Skeletal muscle tissue (tissue), 4 donors: ENCODE measurements around the gene ABCB8. TPM values are rescaled to one million over a fixed set of nuclear protein-coding genes. Genes with fewer than 3 reads are reported as not detected.

Experiments
- H3K27ac ChIP-seq: one replicate; pipeline ENCODE4 v1.7.0; 2013; ENCODE audit warnings: mild to moderate bottlenecking, low read depth, low read length, inconsistent platforms
- H3K27me3 ChIP-seq, 3 donors: one replicate each; pipeline ENCODE4 v1.7.0; 2013; ENCODE audit warnings: low read length in 3 of 3; ENCODE audit not compliant: control insufficient read depth in 3 of 3, insufficient read depth in 3 of 3
- H3K36me3 ChIP-seq, 3 donors: one replicate each; pipeline ENCODE4 v1.7.0; 2013; ENCODE audit warnings: low read length in 3 of 3; ENCODE audit not compliant: control insufficient read depth in 3 of 3, insufficient read depth in 3 of 3
- H3K4me1 ChIP-seq, 3 donors: one replicate each; pipeline ENCODE4 v1.7.0; 2013; ENCODE audit warnings: low read length in 3 of 3, mild to moderate bottlenecking in 3 of 3; ENCODE audit not compliant: control insufficient read depth in 3 of 3, insufficient read depth in 3 of 3
- H3K4me3 ChIP-seq, 3 donors: one replicate each; pipeline ENCODE4 v1.7.0; 2013; ENCODE audit warnings: low read length in 3 of 3
- H3K9ac ChIP-seq, 3 donors: one replicate each; pipeline ENCODE4 v1.7.0; 2013; ENCODE audit warnings: low read length in 3 of 3, mild to moderate bottlenecking in 3 of 3, moderate library complexity in 2 of 3, low read depth in 1 of 3
- H3K9me3 ChIP-seq, 3 donors: one replicate each; pipeline ENCODE4 v1.7.0; 2013; ENCODE audit warnings: low read length in 3 of 3; ENCODE audit not compliant: control insufficient read depth in 3 of 3
- total RNA-seq: library from RNA; depleted of rRNA; stranded (reverse); fragments of >200 nt; gene quantifications from one replicate; pipeline ENCODE4 v1.2.3, GENCODE V29; 2014
- donor health status: Osteomylitis.

ABCB8 gene
- total RNA-seq, 1 donor from 2014 or later = 15.7 TPM

- Histone ChIP-seq H3K27me3 (no peaks in the 10 kb centered on the region), H3K9ac (no peak overlapping the region), H3K9me3 (no peaks in the 10 kb centered on the region), H3K36me3 (peaks cover 34 to 50% (median 42%) of the 10 kb centered on the region in 3 donors), H3K27ac (no peak overlapping the region), H3K4me3 (no peak overlapping the region), H3K4me1 (peaks cover 19 to 22% (median 22%) of the 10 kb centered on the region in 3 donors)
Observed at GRCh38 chr7:151065516-151065915, 37.3 kb downstream of the ABCB8 start.

- Histone ChIP-seq H3K4me1 (peaks cover 11 to 13% (median 13%) of the 10 kb centered on the region in 3 donors), H3K27ac (no peak overlapping the region), H3K36me3 (peaks cover 40 to 55% (median 51%) of the 10 kb centered on the region in 3 donors), H3K27me3 (no peaks in the 10 kb centered on the region), H3K9ac (no peak overlapping the region), H3K9me3 (no peaks in the 10 kb centered on the region), H3K4me3 (no peak overlapping the region)
Observed at GRCh38 chr7:151066273-151066974, 38.2 kb downstream of the ABCB8 start.

DNA sequence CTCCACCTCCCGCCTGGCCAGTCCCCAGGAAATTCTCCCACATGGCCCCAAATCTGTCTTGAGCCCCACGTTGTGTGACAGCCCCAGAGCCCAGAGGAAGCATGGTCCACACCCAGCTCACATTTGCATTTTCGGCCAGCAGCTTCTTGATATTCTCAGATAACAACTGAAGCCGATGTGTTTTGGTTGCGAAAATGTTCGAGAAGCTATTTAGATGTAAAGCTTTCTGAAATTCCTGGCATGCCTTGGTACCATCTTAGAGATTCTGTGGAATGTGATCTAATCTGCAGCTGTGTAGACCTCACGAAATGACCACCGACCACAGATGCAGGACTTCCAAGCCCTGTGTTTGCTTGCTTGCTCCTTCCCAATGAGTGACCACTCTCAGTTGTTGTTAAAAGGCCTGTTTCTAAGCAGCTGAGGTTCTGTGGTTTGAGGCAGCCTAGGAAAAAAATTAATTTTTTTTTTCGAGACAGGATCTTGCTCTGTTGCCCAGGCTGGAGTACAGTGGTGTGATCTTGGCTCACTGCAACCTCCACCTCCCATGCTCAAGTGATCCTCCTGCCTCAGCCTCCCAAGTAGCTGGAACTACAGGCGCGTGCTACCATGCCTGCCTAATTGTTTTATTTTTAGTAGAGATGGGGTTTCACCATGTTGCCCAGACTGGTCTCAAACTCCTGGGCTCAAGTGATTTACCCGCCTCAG lies 40.0 kb downstream of the ABCB8 start:
- H3K9me3 ChIP-seq = no peaks in the 10 kb centered on the region
- H3K27ac ChIP-seq = no peak overlapping the region
- H3K4me3 ChIP-seq = no peak overlapping the region
- H3K4me1 ChIP-seq = peaks cover 0 to 3% (median 3%) of the 10 kb centered on the region in 3 donors
- no peaks in the 10 kb centered on the region for H3K27me3 ChIP-seq
- no peak overlapping the region for H3K9ac ChIP-seq
- H3K36me3 ChIP-seq = peaks cover 46 to 66% (median 58%) of the 10 kb centered on the region in 3 donors

DNA sequence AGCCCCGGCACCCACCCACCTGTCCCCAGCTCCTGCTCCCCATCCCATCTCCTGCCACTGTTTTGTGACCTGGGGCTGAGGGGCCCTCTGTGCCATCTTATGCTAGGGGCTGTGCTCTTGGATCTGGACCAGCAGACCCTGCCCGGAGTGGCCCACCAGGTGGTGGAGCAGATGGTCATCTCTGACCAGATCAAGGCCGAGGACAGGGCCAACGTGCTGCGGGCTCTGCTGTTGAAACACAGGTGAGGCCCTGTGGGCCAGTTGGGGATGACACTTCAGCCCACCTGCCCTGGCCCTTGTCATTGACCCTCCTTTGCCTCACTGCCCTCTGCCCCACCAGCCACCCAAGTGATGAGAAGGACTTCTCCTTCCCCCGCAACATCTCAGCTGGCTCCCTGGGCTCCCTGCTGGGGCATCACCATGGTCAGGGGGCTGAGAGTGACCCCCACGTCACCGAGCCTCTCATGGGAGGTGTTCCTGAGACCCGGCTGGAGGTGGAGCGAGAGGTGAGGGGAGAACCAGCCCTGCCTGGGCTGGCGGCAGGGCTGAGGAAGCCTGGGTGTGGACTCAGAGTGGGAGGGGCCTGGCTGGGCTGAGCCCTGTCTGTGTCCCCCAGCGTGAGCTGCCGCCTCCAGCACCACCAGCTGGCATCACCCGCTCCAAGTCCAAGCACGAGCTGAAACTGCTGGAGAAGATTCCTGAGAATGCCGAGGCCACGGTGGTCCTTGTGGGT lies 41.8 kb downstream of the ABCB8 start:
- Histone ChIP-seq H3K27ac (no peak overlapping the region), H3K9ac (no peak overlapping the region), H3K36me3 (peaks cover 56 to 72% (median 62%) of the 10 kb centered on the region in 3 donors), H3K4me3 (no peak overlapping the region), H3K9me3 (no peaks in the 10 kb centered on the region), H3K27me3 (no peaks in the 10 kb centered on the region), H3K4me1 (no peaks in the 10 kb centered on the region)

DNA sequence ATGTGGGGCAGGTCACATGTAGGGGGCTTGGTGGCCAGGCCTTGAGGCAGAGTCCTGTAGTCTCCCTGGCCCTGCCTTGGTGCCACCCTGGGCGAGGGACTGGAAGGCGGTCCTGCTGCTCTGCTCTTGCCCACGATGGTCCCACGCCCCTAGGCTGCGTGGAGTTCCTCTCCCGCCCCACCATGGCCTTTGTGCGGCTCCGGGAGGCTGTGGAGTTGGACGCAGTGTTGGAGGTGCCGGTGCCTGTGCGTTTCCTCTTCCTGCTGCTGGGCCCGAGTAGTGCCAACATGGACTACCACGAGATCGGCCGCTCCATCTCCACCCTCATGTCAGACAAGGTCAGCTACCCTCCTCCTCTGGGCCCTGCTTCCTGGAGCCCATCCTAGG lies 42.3 kb downstream of the ABCB8 start:
- Histone ChIP-seq H3K36me3 (peaks cover 56 to 71% (median 62%) of the 10 kb centered on the region in 3 donors), H3K9ac (no peak overlapping the region), H3K27ac (no peak overlapping the region), H3K27me3 (no peaks in the 10 kb centered on the region), H3K9me3 (no peaks in the 10 kb centered on the region), H3K4me3 (no peak overlapping the region), H3K4me1 (no peaks in the 10 kb centered on the region)

- Histone ChIP-seq H3K36me3 (peaks cover 57 to 72% (median 67%) of the 10 kb centered on the region in 3 donors), H3K4me1 (no peaks in the 10 kb centered on the region), H3K27me3 (no peaks in the 10 kb centered on the region)
Observed at GRCh38 chr7:151071032-151071866, 43.0 kb downstream of the ABCB8 start.

GRCh38 chr7:151073990-151074389 lies 45.7 kb downstream of the ABCB8 start:
- H3K4me1 ChIP-seq = peaks cover 10 to 12% (median 10%) of the 10 kb centered on the region in 3 donors
- no peak overlapping the region for H3K27ac ChIP-seq
- peaks cover 61 to 65% (median 61%) of the 10 kb centered on the region in 3 donors for H3K36me3 ChIP-seq
- H3K4me3 ChIP-seq = no peak overlapping the region
- H3K27me3 ChIP-seq = no peaks in the 10 kb centered on the region
- no peaks in the 10 kb centered on the region for H3K9me3 ChIP-seq
- no peak overlapping the region for H3K9ac ChIP-seq

More at GRCh38 chr7:151071032-151071866, 43.0 kb downstream of the ABCB8 start:
- H3K9ac ChIP-seq = no peak overlapping the region
- no peak overlapping the region for H3K27ac ChIP-seq
- H3K9me3 ChIP-seq = no peaks in the 10 kb centered on the region
- no peak overlapping the region for H3K4me3 ChIP-seq

- H3K27ac ChIP-seq = no peak overlapping the region
Observed at GRCh38 chr7:151074817-151075661, 46.8 kb downstream of the ABCB8 start.

GRCh38 chr7:151075662-151075971 lies 47.4 kb downstream of the ABCB8 start:
- H3K9me3 ChIP-seq = no peaks in the 10 kb centered on the region
- H3K9ac ChIP-seq = no peak overlapping the region
- peaks cover 45 to 50% (median 47%) of the 10 kb centered on the region in 3 donors for H3K36me3 ChIP-seq
- H3K4me3 ChIP-seq = no peak overlapping the region
- H3K4me1 ChIP-seq = peaks cover 21 to 23% (median 23%) of the 10 kb centered on the region in 3 donors
- H3K27ac ChIP-seq = no peak overlapping the region
- no peaks in the 10 kb centered on the region for H3K27me3 ChIP-seq

More at GRCh38 chr7:151074817-151075661, 46.8 kb downstream of the ABCB8 start:
- Histone ChIP-seq H3K4me3 (no peak overlapping the region), H3K9me3 (no peaks in the 10 kb centered on the region), H3K36me3 (peaks cover 51 to 56% (median 53%) of the 10 kb centered on the region in 3 donors), H3K4me1 (peaks cover 20 to 22% (median 21%) of the 10 kb centered on the region in 3 donors), H3K9ac (no peak overlapping the region), H3K27me3 (no peaks in the 10 kb centered on the region)
